ENCODE data around the gene JAK1. TPM values are rescaled to one million over a fixed set of nuclear protein-coding genes. Genes with fewer than 3 reads are reported as not detected.

JAK1 gene
- total and polyA plus RNA-seq, 9 of the 15 experiments (the other 6 are each of a cell fraction or from before 2014, with no cell fraction given): 9.7 to 44.1 (median 42.5) TPM

DNA sequence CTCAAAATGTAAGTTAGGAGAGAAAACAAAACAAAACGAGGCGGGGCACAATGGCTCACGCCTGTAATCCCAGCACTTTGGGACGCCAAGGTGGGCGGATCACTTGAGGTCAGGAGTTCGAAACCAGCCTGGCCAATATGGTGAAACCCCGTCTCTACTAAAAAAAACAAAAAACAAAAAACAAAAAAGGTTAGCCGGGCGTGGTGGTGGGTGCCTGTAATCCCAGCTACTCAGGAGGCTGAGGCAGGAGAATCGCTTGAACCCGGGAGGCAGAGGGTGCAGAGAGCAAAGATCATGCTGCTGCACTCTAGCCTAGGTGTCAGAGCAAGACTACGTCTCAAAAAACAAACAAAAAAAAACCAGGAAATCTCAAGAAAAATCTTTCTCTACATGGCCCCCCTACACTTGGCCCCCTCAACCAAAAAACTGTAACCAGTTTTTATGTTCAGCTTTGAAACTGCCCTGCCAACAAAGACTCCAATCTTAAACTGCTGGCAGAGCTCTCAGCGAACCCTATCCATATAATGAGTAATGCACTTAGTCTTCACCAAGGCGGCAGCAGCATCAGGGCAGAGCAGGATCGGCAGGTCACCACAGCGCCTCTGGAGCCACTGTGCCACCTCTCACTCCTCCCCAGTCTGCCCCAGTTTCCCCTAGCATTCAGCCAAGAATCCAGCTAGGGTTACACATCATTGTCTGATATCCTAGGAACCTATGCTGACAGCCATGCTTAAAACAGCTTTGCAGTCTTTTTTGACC lies 71.7 kb downstream of the JAK1 start (continued):
- TF ChIP-seq CC2D1A (IDR thresholded peaks at IDR 0.05) (no peak), PML (IDR thresholded peaks at IDR 0.05; ENCODE audit: low read length) (no peak), CBX2 (IDR thresholded peaks at IDR 0.05; ENCODE audit: insufficient read depth, low read length, poor library complexity, severe bottlenecking) (no peak), FOXA1 (IDR thresholded peaks at IDR 0.05; ENCODE audit: borderline replicate concordance) (no peak), ZNF12 (CRISPR knock-in tag; IDR thresholded peaks at IDR 0.05) (no peak), RFX7 (CRISPR knock-in tag; IDR thresholded peaks at IDR 0.05) (no peak), EGR1 (conservative IDR thresholded peaks at IDR 0.05) (peak; percentile 59; the same call in 1 of the 2 replicates), ADNP (tag; IDR thresholded peaks at IDR 0.05) (peak; percentile 55; the same call in 1 of the 2 replicates), POLR2G (IDR thresholded peaks at IDR 0.05; ENCODE audit: low read depth, low read length) (no peak), BCOR (IDR thresholded peaks at IDR 0.05) (peak; percentile 51; the same call in 1 of the 2 replicates)
- TF ChIP-seq, protein P1, sequence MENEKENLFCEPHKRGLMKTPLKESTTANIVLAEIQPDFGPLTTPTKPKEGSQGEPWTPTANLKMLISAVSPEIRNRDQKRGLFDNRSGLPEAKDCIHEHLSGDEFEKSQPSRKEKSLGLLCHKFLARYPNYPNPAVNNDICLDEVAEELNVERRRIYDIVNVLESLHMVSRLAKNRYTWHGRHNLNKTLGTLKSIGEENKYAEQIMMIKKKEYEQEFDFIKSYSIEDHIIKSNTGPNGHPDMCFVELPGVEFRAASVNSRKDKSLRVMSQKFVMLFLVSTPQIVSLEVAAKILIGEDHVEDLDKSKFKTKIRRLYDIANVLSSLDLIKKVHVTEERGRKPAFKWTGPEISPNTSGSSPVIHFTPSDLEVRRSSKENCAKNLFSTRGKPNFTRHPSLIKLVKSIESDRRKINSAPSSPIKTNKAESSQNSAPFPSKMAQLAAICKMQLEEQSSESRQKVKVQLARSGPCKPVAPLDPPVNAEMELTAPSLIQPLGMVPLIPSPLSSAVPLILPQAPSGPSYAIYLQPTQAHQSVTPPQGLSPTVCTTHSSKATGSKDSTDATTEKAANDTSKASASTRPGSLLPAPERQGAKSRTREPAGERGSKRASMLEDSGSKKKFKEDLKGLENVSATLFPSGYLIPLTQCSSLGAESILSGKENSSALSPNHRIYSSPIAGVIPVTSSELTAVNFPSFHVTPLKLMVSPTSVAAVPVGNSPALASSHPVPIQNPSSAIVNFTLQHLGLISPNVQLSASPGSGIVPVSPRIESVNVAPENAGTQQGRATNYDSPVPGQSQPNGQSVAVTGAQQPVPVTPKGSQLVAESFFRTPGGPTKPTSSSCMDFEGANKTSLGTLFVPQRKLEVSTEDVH (IDR thresholded peaks at IDR 0.05; ENCODE audit: low read depth, partially characterized antibody): no peak
- TF ChIP-seq, protein P2, sequence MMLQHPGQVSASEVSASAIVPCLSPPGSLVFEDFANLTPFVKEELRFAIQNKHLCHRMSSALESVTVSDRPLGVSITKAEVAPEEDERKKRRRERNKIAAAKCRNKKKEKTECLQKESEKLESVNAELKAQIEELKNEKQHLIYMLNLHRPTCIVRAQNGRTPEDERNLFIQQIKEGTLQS (IDR thresholded peaks at IDR 0.05): no peak
- TF ChIP-seq, protein P2 (CRISPR knock-in tag; conservative IDR thresholded peaks at IDR 0.05): no peak
- TF ChIP-seq, protein P3, sequence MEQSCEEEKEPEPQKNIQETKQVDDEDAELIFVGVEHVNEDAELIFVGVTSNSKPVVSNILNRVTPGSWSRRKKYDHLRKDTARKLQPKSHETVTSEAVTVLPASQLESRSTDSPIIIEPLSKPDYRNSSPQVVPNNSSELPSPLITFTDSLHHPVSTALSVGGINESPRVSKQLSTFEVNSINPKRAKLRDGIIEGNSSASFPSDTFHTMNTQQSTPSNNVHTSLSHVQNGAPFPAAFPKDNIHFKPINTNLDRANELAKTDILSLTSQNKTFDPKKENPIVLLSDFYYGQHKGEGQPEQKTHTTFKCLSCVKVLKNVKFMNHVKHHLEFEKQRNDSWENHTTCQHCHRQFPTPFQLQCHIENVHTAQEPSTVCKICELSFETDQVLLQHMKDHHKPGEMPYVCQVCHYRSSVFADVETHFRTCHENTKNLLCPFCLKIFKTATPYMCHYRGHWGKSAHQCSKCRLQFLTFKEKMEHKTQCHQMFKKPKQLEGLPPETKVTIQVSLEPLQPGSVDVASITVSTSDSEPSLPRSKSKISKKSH (CRISPR knock-in tag; IDR thresholded peaks at IDR 0.05): no peak
- TF ChIP-seq, protein P4, sequence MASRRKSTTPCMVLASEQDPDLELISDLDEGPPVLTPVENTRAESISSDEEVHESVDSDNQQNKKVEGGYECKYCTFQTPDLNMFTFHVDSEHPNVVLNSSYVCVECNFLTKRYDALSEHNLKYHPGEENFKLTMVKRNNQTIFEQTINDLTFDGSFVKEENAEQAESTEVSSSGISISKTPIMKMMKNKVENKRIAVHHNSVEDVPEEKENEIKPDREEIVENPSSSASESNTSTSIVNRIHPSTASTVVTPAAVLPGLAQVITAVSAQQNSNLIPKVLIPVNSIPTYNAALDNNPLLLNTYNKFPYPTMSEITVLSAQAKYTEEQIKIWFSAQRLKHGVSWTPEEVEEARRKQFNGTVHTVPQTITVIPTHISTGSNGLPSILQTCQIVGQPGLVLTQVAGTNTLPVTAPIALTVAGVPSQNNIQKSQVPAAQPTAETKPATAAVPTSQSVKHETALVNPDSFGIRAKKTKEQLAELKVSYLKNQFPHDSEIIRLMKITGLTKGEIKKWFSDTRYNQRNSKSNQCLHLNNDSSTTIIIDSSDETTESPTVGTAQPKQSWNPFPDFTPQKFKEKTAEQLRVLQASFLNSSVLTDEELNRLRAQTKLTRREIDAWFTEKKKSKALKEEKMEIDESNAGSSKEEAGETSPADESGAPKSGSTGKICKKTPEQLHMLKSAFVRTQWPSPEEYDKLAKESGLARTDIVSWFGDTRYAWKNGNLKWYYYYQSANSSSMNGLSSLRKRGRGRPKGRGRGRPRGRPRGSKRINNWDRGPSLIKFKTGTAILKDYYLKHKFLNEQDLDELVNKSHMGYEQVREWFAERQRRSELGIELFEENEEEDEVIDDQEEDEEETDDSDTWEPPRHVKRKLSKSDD (conservative IDR thresholded peaks at IDR 0.05; ENCODE audit: low read length): no peak

All from K562 (cell line).